Measurements from ENCODE around the gene TMEM263. TPM values are rescaled to one million over a fixed set of nuclear protein-coding genes. Genes with fewer than 3 reads are reported as not detected.

Gene TMEM263
- total and polyA plus RNA-seq, 8 donors, result 42.7 to 94.8 (median 80.2) TPM

- DNase-seq (no peak), ATAC-seq (no peak)
- no peaks in the 10 kb centered on the region for H3K9me3 ChIP-seq
- intact Hi-C loops (cut with DNase I), result no loop called here
- no peak overlapping the region for H3K27ac ChIP-seq
- no peak for TF ChIP-seq CTCF (IDR thresholded peaks at IDR 0.05)
- H3K36me3 ChIP-seq, result no peaks in the 10 kb centered on the region
- H3K4me3 ChIP-seq, result no peak overlapping the region
- peaks cover 0 to 2% of the 10 kb centered on the region in 2 donors for H3K4me1 ChIP-seq
- peaks cover 12 to 97% of the 10 kb centered on the region in 2 donors for H3K27me3 ChIP-seq
These were observed 47.1 kb upstream of the TMEM263 start for GRCh38 chr12:106908561-106908960.

- DNase-seq (no peak), ATAC-seq (no peak)
- peaks cover 12 to 97% of the 10 kb centered on the region in 2 donors for H3K27me3 ChIP-seq
- no peak for TF ChIP-seq CTCF (IDR thresholded peaks at IDR 0.05)
- H3K9me3 ChIP-seq, result no peaks in the 10 kb centered on the region
- H3K4me1 ChIP-seq, result no peaks in the 10 kb centered on the region
- no peak overlapping the region for H3K27ac ChIP-seq
- intact Hi-C loops (cut with DNase I), result no loop called here
- no peaks in the 10 kb centered on the region for H3K36me3 ChIP-seq
- H3K4me3 ChIP-seq, result no peak overlapping the region
These were observed 45.5 kb upstream of the TMEM263 start for GRCh38 chr12:106910202-106910601.

GRCh38 chr12:106911581-106911980, 44.1 kb upstream of the TMEM263 start:
- intact Hi-C loops (cut with DNase I), result no loop called here
- Histone ChIP-seq H3K36me3 (no peaks in the 10 kb centered on the region), H3K4me1 (no peaks in the 10 kb centered on the region), H3K27ac (no peak overlapping the region), H3K27me3 (peaks cover 5 to 97% of the 10 kb centered on the region in 2 donors), H3K9me3 (no peaks in the 10 kb centered on the region), H3K4me3 (no peak overlapping the region)
- DNase-seq, result no peak
- TF ChIP-seq CTCF (IDR thresholded peaks at IDR 0.05), result no peak
- no peak for ATAC-seq

- Histone ChIP-seq H3K36me3 (no peaks in the 10 kb centered on the region), H3K4me1 (no peaks in the 10 kb centered on the region), H3K9me3 (no peaks in the 10 kb centered on the region), H3K27me3 (peaks cover 5 to 97% of the 10 kb centered on the region in 2 donors), H3K27ac (no peak overlapping the region), H3K4me3 (no peak overlapping the region)
- ATAC-seq (no peak), DNase-seq (peak in 1 of 4 donors; percentile 43)
- intact Hi-C loops (cut with DNase I), result no loop called here
- no peak for TF ChIP-seq CTCF (IDR thresholded peaks at IDR 0.05)
These were observed 42.3 kb upstream of the TMEM263 start for GRCh38 chr12:106913456-106913855.

GRCh38 chr12:106914796-106915634, 40.7 kb upstream of the TMEM263 start:
- no peak for DNase-seq
- H3K4me1 ChIP-seq, result no peaks in the 10 kb centered on the region
- H3K4me3 ChIP-seq, result no peak overlapping the region
- no peak for TF ChIP-seq CTCF (IDR thresholded peaks at IDR 0.05)
- H3K36me3 ChIP-seq, result no peaks in the 10 kb centered on the region
- ATAC-seq, result no peak
- H3K27me3 ChIP-seq, result peaks cover 12 to 96% of the 10 kb centered on the region in 2 donors
- intact Hi-C loops (cut with DNase I), result loop anchor here in 1 of 2 donors (5.0 kb wide), 1 partner anchor 528 kb away; no protein-coding TSS in a partner anchor
- H3K9me3 ChIP-seq, result no peaks in the 10 kb centered on the region
- H3K27ac ChIP-seq, result no peak overlapping the region

Measured in left lung (tissue), 10 donors.